22Rv1 (cell line): ENCODE measurements around the gene PHTF2.

Source experiments
- CTCF ChIP-seq: fragments of 450-650 bp; IDR thresholded peaks from 2 replicates; pipeline ENCODE4 v1.5.1; 2017; ENCODE audit warnings: mild to moderate bottlenecking
- ZFX ChIP-seq: fragments of 450-650 bp; IDR thresholded peaks from 2 replicates; pipeline ENCODE4 v1.6.1; 2017; ENCODE audit warnings: antibody characterized with exemption, borderline replicate concordance

GRCh38 chr7:77887567-77887966 is 89.0 kb downstream of the PHTF2 start:
- TF ChIP-seq CTCF (no peak), ZFX (no peak)
